ENCODE data around the gene SLC66A3. TPM values are rescaled to one million over a fixed set of nuclear protein-coding genes. Genes with fewer than 3 reads are reported as not detected.

Gene SLC66A3
- total RNA-seq, 4 donors from 2014 or later: 37.4 to 70.6 (median 62.4) TPM

GRCh38 chr2:11186145-11186544 is 30.9 kb downstream of the SLC66A3 start:
- Histone ChIP-seq H3K4me3 (no peak overlapping the region), H3K4me1 (no peaks in the 10 kb centered on the region), H3K9me3 (no peaks in the 10 kb centered on the region), H3K27ac (replicated peaks in 1 of 4) (no peak overlapping the region), H3K27me3 (no peaks in the 10 kb centered on the region), H3K36me3 (peaks cover 28 to 75% (median 54%) of the 10 kb centered on the region in 4 donors)
- intact Hi-C loops (cut with DNase I): loop anchor here (10.0 kb wide), 1 partner anchor 51 kb away; a partner anchor contains a TSS
- TF ChIP-seq POLR2AphosphoS5 (IDR thresholded peaks at IDR 0.05): no peak
- no peak for TF ChIP-seq POLR2A (IDR thresholded peaks at IDR 0.05; ENCODE audit: low read depth)
- no peak for TF ChIP-seq EP300 (IDR thresholded peaks at IDR 0.05)
- no peak for TF ChIP-seq CTCF (IDR thresholded peaks at IDR 0.05)
- no peak for DNase-seq (ENCODE audit: extremely low spot score)
- 93% methylated on average over 6 of the region's 6 CpGs for WGBS

- peaks cover 36 to 75% (median 54%) of the 10 kb centered on the region in 4 donors for H3K36me3 ChIP-seq
- TF ChIP-seq EP300 (IDR thresholded peaks at IDR 0.05) (no peak), POLR2AphosphoS5 (IDR thresholded peaks at IDR 0.05) (no peak), CTCF (IDR thresholded peaks at IDR 0.05) (no peak), POLR2A (IDR thresholded peaks at IDR 0.05; ENCODE audit: low read depth) (no peak)
- intact Hi-C loops (cut with DNase I): loop anchor here (10.0 kb wide), 1 partner anchor 52 kb away; a partner anchor contains a TSS
These were observed 31.9 kb downstream of the SLC66A3 start for GRCh38 chr2:11187083-11187619.

DNA sequence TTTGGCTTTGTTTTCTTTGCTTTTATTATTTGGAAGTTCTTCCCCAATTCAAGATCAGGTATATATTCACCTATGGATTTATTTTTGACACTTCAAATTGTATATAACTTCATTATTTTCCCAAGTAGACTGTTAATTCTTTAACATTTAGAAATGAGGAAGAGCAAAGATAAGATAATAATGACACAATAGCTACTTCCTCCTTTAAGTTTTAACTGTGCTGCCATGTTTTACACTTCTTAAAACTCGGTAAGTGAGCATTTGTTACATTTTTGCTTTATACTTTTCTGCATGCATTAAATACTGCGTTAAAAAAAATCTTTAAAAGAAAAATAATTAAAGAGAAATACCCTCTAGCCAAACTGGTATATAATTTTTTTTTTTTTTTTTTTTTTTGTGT is 32.5 kb downstream of the SLC66A3 start:
- H3K4me3 ChIP-seq: no peak overlapping the region
- WGBS: 81% methylated on average over 2 of the region's 2 CpGs
- no peak for TF ChIP-seq POLR2A (IDR thresholded peaks at IDR 0.05; ENCODE audit: low read depth)
- no peak for TF ChIP-seq CTCF (IDR thresholded peaks at IDR 0.05)
- no peak for TF ChIP-seq EP300 (IDR thresholded peaks at IDR 0.05)
- TF ChIP-seq POLR2AphosphoS5 (IDR thresholded peaks at IDR 0.05): no peak
- DNase-seq (ENCODE audit: extremely low spot score): no peak
- H3K9me3 ChIP-seq: no peaks in the 10 kb centered on the region
- peaks cover 36 to 75% (median 57%) of the 10 kb centered on the region in 4 donors for H3K36me3 ChIP-seq
- no peaks in the 10 kb centered on the region for H3K27me3 ChIP-seq
- H3K4me1 ChIP-seq: no peaks in the 10 kb centered on the region
- H3K27ac ChIP-seq (replicated peaks in 1 of 4): no peak overlapping the region
- intact Hi-C loops (cut with DNase I): loop anchor here (10.0 kb wide), 1 partner anchor 53 kb away; a partner anchor contains a TSS

More at GRCh38 chr2:11187083-11187619, 31.9 kb downstream of the SLC66A3 start:
- H3K9me3 ChIP-seq: no peaks in the 10 kb centered on the region
- H3K4me3 ChIP-seq: no peak overlapping the region
- WGBS: 88% methylated on average over 7 of the region's 7 CpGs
- no peaks in the 10 kb centered on the region for H3K4me1 ChIP-seq
- no peak for DNase-seq (ENCODE audit: extremely low spot score)
- H3K27ac ChIP-seq (replicated peaks in 1 of 4): no peak overlapping the region
- no peaks in the 10 kb centered on the region for H3K27me3 ChIP-seq

- Histone ChIP-seq H3K4me1 (no peaks in the 10 kb centered on the region), H3K36me3 (peaks cover 62 to 100% (median 81%) of the 10 kb centered on the region in 4 donors), H3K9me3 (no peaks in the 10 kb centered on the region), H3K27ac (replicated peaks in 1 of 4) (no peak overlapping the region), H3K27me3 (no peaks in the 10 kb centered on the region), H3K4me3 (no peak overlapping the region)
- intact Hi-C loops (cut with DNase I): no loop called here
- WGBS: 89% methylated on average over 3 of the region's 3 CpGs
- TF ChIP-seq EP300 (IDR thresholded peaks at IDR 0.05): no peak
- DNase-seq (ENCODE audit: extremely low spot score): no peak
These were observed 41.0 kb downstream of the SLC66A3 start for GRCh38 chr2:11196246-11196645.

- intact Hi-C loops (cut with DNase I): no loop called here
- no peak overlapping the region for H3K4me3 ChIP-seq
- 93% methylated on average over 2 of the region's 2 CpGs for WGBS
- no peak overlapping the region for H3K27ac ChIP-seq (replicated peaks in 1 of 4)
- no peaks in the 10 kb centered on the region for H3K9me3 ChIP-seq
- TF ChIP-seq CTCF (IDR thresholded peaks at IDR 0.05): no peak
- TF ChIP-seq EP300 (IDR thresholded peaks at IDR 0.05): no peak
- TF ChIP-seq POLR2A (IDR thresholded peaks at IDR 0.05; ENCODE audit: low read depth): no peak
- no peak for TF ChIP-seq POLR2AphosphoS5 (IDR thresholded peaks at IDR 0.05)
- peaks cover 36 to 82% (median 66%) of the 10 kb centered on the region in 4 donors for H3K36me3 ChIP-seq
- H3K27me3 ChIP-seq: no peaks in the 10 kb centered on the region
- DNase-seq (ENCODE audit: extremely low spot score): no peak
- peaks cover 0 to 7% (median 0%) of the 10 kb centered on the region in 4 donors for H3K4me1 ChIP-seq
These were observed 45.4 kb downstream of the SLC66A3 start for GRCh38 chr2:11200651-11201050.

Measured in esophagus muscularis mucosa (tissue), 4 donors.